Suppressor macrophage (primary cell): Measurements from ENCODE around the gene RPS6KC1.
"Not testable (repeated sequence)": the region's sequence is repeated elsewhere in the genome, so short reads cannot be mapped to it uniquely, and the experiment has no call there.

Source experiments
- DNase-seq, 4 experiments: peaks; one replicate each; pipeline ENCODE4 v3.0.0-alpha.2; 2020 to 2022

RPS6KC1 gene

DNA sequence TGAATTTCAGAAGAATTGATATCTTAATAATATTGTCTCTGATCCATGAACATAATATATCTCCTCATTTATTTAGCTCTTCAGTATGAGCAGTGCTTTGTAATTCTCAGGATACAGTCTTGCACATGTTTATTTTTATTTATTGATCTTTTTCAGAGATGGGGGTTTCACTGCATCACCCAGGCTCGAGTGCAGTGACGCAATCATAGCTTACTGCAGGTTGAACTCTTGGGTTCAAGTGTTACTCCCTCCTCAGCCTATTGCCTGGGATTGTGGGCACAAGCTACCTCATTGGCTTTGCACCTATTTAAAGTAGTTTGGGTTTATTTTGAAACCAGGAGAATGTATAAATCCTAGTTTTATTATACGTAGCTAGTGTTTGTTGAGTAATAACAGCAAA, 4.7 kb downstream of the RPS6KC1 start:
- DNase-seq, result no peak

DNA sequence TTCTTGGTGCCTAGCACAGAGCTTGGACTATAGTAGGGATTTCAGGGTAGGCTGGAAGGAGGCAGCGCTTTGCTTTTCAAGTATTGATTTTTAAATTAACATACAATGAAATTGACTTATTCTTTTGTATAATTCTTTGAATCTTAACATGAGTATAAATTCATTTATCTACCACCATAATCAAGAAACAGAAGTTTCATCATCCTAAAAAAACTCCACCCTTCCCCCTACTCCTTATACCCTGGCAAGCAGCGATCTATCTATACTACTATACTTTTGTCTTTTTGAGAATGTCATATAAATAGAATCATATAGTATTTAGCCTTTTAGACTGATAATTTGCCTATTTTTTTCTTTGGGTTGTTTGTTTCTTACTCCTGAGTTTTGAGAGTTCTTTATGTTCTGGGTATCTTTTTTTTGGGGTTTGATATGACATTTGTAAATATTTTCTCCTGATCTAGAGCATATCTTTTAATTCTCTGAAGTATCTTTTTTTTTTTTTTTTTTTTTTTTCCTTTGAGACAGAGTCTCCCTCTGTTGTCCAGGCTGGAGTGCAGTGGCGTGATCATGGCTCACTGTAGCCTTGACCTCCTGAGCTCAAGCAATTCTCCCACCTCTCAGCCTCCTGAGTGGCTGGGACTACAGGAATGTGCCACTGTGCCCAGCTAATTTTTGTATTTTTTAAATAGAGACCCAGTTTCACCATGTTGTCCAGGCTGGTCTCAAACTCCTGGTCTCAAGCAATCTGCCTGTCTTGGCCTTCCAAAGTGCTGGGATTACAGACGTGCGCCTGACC, 6.4 kb downstream of the RPS6KC1 start:
- no peak for DNase-seq

DNA sequence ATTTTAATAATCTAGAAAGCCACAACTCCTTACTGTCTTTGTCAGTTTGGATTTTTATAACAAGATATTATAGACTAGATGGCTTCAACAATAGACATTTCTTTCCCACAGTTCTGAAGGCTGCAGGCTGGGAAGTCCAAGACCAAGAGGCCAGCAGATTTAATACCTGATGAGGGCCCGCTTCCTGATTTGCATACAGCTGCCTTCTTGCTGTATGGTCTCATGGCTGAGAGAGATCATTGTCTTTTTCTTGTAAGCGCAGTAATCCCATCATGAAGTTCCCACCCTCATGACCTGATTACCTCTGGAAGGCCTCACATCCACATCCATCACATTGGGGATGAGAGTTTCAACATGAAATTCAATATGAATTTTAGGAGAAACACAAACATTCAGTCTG, 9.8 kb downstream of the RPS6KC1 start:
- no peak for DNase-seq

DNA sequence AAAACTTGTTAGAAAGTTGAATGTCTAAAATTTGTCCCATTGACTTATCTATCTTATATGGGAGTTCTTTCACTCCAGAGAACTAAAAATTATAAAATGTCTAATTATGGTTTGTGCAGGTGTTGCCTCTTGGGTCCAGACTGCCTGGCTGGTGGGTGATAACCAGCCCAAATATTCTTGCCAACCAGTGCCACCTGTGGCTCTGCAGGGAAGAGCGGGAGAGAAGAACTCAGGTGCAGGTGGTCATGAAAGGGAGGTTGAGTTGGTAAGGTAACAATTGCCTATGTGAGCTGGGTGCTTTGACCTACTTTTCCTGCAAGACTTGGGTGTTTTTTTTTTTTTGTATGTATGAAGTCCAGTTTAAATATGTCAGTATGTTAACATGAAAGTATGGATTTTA, 10.2 kb downstream of the RPS6KC1 start:
- DNase-seq, result no peak

- no peak for DNase-seq
Measured at GRCh38 chr1:213065800-213066199, 14.8 kb downstream of the RPS6KC1 start.

- DNase-seq, result peak in 3 of 4 experiments; percentile 12 to 25 (median 18)
Measured at GRCh38 chr1:213066363-213066762, 15.3 kb downstream of the RPS6KC1 start.

- DNase-seq, result no peak
Measured at GRCh38 chr1:213067352-213067751, 16.3 kb downstream of the RPS6KC1 start.

DNA sequence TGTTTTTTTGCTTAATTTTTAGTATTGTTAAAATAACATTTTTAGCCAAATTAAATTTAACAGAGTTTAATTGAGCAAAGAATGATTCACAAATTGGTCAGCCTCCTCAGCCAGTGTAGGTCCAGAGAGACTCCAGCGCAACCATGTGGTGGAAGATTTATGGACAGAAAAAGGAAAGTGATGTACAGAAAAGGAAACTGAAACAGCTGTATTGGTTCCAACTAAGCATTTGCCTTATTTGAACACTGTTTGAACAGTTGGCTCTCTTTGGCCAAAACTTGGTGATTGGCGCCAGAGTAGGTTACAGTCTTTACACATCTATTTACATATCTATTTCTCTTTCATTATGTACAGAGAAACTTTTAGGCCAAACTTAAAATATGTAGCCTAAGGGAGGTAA, 19.4 kb downstream of the RPS6KC1 start:
- peak; percentile 42 to 62 (median 52) for DNase-seq

- peak in 1 of 4 experiments; percentile 4 for DNase-seq
Measured at GRCh38 chr1:213075725-213076124, 24.7 kb downstream of the RPS6KC1 start.

GRCh38 chr1:213082420-213083111, 31.5 kb downstream of the RPS6KC1 start:
- DNase-seq, result no peak

- DNase-seq, result no peak
Measured at GRCh38 chr1:213083112-213083445, 32.0 kb downstream of the RPS6KC1 start.

DNA sequence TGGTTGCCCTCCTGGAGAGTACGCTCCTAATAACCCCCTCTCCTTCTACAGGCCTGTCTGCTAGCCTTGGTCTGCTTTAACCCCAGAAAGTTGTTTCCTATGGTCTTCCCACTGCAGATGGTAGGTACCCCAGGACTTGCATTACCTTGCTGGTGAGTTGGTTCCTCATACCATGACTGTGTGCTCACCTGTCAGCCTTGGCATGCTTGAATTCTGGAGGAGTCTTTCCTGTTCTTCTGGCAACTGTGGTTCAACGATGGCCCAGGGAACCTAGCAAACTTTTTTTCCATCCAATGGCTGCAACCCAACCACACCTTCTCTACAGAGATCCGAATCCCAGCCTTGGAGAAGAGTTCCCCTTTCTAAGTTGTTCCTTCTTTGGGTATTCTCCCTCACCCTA, 36.9 kb downstream of the RPS6KC1 start:
- no peak for DNase-seq

DNA sequence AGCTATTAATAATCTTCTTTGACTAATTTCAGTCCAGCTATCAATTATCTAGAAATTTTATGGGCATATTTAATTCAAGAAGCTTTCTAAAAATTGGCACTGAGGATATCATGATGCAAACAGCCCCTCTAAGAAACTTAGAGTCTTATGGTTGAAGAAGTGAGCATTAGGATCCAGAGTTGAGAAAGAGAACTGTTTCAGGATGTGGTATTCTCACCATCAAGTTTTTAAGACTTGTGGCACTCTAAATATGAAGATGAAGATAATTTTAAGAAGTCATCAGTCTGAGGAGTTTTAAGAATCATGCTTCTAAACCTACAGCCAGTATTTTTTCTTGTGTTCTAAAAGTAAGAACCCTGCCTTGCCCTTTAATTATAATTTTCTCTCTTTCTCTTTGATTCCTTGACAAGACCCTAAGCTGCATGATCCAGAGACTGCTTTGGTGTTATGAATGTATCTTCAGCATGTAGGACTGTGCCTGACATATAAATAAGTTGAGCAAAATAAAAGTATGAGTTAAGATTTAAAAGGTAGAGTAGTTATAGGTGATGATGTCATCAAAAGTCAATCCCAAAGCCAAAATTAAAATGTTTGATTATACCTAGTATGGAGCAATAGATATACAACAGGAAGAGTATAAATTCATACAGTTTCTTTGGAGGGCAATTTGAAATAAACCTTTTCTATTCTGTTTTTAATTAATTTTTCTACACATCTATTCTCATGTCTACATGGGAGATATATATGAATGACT, 39.1 kb downstream of the RPS6KC1 start:
- no peak for DNase-seq

DNA sequence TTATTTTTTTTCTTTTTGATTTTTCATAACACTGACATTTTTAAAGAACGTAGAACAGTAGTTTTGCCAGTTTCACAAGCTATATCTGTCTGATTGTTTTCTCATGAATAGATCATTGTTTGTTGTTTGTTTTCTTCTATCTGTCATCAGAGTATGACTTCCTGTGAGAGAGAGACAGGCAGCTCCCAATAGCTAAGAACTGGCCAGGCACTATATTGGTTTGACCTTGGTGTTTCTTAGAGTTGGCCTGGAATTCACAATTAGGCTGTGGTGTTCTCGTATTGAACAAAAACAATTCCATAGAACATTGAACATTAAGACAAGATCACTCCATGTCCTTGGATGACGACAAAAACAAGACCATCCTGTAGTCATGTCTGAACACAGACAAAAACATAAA, 43.4 kb downstream of the RPS6KC1 start:
- no peak for DNase-seq

DNA sequence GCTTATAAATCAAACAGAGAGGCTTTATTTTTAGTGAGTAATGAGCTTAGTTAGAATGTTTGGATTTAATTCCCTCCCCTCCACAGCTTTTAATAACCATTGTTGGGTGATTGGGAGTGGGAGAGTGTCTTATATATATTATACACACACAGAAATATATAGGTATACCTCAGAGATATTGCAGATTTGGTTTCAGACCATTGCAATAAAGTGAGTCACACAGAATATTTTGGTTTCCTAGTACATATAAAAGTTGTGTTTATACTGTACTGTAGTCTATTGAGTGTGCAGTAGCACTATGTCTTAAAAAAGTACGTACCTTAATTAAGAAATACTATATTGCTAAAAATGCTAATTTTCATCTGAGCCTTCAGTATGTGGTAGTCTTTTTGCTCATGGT, 44.4 kb downstream of the RPS6KC1 start:
- DNase-seq, result no peak

GRCh38 chr1:213099682-213100399, 48.8 kb downstream of the RPS6KC1 start:
- no peak for DNase-seq

DNA sequence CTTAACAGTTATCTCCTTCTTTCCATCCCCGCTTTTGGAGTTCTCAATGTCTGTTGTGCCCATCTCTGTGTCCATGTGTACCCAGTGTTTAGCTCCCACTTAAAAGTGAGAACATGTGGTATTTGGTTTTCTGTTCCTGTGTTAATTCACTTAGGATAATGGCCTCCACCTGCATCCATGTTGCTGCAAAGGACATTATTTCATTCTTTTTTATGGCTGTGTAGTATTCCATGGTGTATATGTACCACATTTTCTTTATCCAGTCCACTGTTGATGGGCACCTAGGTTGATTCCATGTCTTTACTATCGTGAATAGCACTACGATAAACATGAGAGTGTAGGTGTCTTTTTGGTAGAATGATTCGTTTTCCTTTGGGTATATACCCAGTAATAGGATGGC, 49.5 kb downstream of the RPS6KC1 start:
- not testable (repeated sequence) for DNase-seq

DNA sequence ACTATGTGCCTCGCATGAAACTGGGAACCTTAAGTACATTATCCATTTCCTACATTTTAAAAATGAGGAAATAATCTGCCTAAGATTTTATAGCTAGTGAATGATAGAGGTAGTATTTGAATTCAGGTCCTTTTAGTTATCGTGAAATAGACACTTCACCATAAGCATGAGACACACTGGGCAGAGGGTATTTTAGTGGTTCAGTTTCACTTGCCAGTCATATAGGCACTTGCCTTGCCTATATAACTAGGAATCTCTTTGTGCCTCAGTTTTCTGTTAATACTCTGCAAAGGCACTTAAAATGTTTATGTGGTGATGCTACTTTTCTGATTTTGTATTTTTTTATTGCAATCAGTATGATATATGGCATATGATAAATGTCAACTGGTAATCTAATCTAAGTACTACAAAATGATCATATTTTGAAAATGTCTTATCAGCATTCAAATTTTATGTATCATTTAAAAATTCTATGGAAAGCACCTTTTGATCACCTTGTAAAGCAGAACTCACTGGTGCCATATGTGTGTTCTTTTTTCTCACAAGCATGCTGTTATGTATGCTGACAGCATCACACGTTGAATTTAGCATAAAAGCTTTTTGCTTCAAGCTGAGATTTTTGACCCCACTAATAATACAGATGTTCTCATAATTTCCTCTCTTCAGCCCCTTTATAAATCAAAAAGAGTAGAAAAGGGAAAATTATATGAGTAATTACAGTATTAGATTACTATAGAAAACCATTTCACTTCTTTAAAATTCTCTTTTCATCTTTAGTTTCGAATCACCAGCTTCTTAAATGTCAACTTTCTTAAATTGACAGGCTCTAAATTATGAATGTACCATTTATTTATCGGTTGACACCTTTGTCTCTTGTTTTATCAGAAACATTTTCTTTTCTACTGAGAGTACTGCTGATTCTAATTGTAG, 52.6 kb downstream of the RPS6KC1 start:
- no peak for DNase-seq

DNA sequence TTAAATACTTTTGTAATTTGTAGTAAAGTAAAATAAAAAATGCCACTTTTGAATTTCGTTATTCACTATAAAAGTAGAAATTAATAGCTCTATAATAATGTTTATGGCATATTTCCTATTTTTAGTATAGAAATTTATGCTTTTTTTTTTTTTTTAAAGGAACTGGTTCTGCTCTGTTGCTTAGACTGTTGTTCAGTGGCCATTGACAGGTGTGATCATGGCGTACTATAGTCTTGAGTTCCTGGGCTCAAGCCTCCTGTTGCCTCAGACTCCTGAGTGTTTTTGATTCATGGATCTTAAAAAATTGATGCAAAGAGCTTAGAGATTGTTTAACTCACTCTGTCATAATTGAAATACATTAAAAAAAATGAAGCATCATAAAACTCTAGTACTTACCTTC, 53.6 kb downstream of the RPS6KC1 start:
- DNase-seq, result no peak

- no peak for DNase-seq
Measured at GRCh38 chr1:213106298-213106697, 55.3 kb downstream of the RPS6KC1 start.

DNA sequence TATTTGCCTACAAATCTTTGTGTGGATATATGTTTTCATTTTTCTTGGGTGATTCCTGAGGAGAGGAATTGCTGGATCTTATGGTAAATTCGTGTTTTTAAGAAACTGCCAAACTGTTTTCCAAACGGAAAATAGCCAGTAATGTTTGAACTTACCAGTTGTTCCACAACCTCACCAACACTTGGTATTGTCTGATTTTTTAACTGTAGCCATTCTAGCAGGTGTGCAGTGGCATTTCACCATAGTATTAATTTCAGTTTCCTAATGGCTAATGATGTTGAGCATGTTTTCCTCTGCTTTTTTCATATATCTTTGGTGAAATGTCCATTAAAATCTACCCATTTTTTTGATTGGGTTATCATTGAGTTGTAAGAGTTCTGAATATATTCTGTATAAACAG, 56.6 kb downstream of the RPS6KC1 start:
- DNase-seq, result no peak
